ENCODE data around the gene MOSMO. TPM values are rescaled to one million over a fixed set of nuclear protein-coding genes. Genes with fewer than 3 reads are reported as not detected.

The MOSMO gene
- total RNA-seq, 1 donor from 2014 or later = 14.8 TPM

DNA sequence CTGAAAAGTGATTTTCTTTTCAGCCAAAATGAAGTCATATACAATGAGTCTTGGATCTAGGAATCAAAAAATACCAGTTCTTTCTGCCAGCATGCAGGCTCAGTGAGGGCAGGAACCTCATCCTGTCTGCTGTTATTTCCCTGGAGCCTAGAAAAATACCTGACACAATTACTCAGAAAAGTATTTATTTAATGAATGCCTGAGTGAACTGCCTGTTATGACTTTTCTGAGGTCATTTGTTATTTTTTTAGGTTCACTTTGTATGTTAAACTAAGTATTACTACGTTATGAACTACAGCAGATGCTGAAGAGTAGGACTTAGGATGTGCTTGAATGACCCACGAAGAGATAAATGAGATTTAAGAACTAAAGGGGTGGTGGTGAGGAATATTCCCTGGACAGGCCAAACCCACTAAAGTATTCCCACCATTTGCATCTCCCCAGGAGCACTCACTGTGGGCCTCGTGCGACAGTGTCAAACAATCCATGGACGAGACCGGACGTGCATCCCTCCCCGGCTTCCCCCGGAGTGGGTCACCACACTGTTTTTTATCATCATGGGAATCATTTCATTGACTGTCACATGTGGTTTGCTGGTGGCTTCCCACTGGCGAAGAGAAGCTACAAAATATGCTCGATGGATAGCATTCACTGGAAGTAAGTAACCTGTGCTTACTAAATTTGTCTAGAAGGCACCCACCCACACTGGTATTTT is 67.3 kb downstream of the MOSMO start:
- TF ChIP-seq, protein P1, sequence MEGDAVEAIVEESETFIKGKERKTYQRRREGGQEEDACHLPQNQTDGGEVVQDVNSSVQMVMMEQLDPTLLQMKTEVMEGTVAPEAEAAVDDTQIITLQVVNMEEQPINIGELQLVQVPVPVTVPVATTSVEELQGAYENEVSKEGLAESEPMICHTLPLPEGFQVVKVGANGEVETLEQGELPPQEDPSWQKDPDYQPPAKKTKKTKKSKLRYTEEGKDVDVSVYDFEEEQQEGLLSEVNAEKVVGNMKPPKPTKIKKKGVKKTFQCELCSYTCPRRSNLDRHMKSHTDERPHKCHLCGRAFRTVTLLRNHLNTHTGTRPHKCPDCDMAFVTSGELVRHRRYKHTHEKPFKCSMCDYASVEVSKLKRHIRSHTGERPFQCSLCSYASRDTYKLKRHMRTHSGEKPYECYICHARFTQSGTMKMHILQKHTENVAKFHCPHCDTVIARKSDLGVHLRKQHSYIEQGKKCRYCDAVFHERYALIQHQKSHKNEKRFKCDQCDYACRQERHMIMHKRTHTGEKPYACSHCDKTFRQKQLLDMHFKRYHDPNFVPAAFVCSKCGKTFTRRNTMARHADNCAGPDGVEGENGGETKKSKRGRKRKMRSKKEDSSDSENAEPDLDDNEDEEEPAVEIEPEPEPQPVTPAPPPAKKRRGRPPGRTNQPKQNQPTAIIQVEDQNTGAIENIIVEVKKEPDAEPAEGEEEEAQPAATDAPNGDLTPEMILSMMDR (conservative IDR thresholded peaks at IDR 0.05) = no peak
- H3K4me1 Mint-ChIP-seq = peaks cover 15% of the 10 kb centered on the region
- DNase-seq (ENCODE audit: low read depth, low spot score) = no peak
- H3K9me3 Mint-ChIP-seq = no peaks in the 10 kb centered on the region
- no peaks in the 10 kb centered on the region for H3K36me3 Mint-ChIP-seq (ENCODE audit: low read depth)
- H3K4me3 Mint-ChIP-seq = no peak overlapping the region
- no peak overlapping the region for H3K27ac Mint-ChIP-seq (ENCODE audit: unreplicated experiment)
- H3K27me3 Mint-ChIP-seq (ENCODE audit: low read depth) = no peaks in the 10 kb centered on the region

DNA sequence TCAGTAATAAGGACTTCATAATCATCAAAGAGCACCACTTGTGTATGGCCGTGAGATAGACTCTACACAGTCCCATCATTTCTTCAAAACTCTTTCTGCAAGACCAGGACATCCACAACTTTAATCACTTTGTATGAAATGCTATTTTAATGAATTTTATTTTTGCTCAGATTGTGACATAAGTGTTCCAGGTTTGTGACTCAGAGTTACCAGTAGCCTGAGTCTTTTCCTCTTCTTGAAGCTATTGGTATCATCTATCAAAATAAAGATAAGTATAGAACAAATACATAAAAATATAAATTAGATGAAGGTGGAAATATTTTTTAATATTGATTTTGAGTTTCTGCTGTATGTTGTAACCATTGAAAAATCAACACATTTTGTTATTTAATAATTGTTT is 67.9 kb downstream of the MOSMO start:
- H3K4me1 Mint-ChIP-seq = peaks cover 15% of the 10 kb centered on the region
- H3K36me3 Mint-ChIP-seq (ENCODE audit: low read depth) = no peaks in the 10 kb centered on the region
- H3K4me3 Mint-ChIP-seq = no peak overlapping the region
- H3K9me3 Mint-ChIP-seq = no peaks in the 10 kb centered on the region
- no peak for DNase-seq (ENCODE audit: low read depth, low spot score)
- H3K27ac Mint-ChIP-seq (ENCODE audit: unreplicated experiment) = no peak overlapping the region
- TF ChIP-seq, protein P1 (conservative IDR thresholded peaks at IDR 0.05) = no peak
- H3K27me3 Mint-ChIP-seq (ENCODE audit: low read depth) = no peaks in the 10 kb centered on the region

- no peaks in the 10 kb centered on the region for H3K36me3 Mint-ChIP-seq (ENCODE audit: low read depth)
- no peaks in the 10 kb centered on the region for H3K27me3 Mint-ChIP-seq (ENCODE audit: low read depth)
- H3K9me3 Mint-ChIP-seq = no peaks in the 10 kb centered on the region
- H3K27ac Mint-ChIP-seq (ENCODE audit: unreplicated experiment) = no peak overlapping the region
- H3K4me3 Mint-ChIP-seq = no peak overlapping the region
- TF ChIP-seq, protein P1 (conservative IDR thresholded peaks at IDR 0.05) = peak; percentile 92
- H3K4me1 Mint-ChIP-seq = peaks cover 13% of the 10 kb centered on the region
- DNase-seq (ENCODE audit: low read depth, low spot score) = peak; percentile 69
Measured at GRCh38 chr16:22077700-22078313, 69.9 kb downstream of the MOSMO start.

GRCh38 chr16:22078656-22079055 is 70.7 kb downstream of the MOSMO start:
- H3K27me3 Mint-ChIP-seq (ENCODE audit: low read depth) = no peaks in the 10 kb centered on the region
- TF ChIP-seq, protein P1 (conservative IDR thresholded peaks at IDR 0.05) = no peak
- no peaks in the 10 kb centered on the region for H3K9me3 Mint-ChIP-seq
- H3K4me1 Mint-ChIP-seq = peaks cover 5% of the 10 kb centered on the region
- H3K4me3 Mint-ChIP-seq = no peak overlapping the region
- DNase-seq (ENCODE audit: low read depth, low spot score) = no peak
- no peaks in the 10 kb centered on the region for H3K36me3 Mint-ChIP-seq (ENCODE audit: low read depth)
- no peak overlapping the region for H3K27ac Mint-ChIP-seq (ENCODE audit: unreplicated experiment)

DNA sequence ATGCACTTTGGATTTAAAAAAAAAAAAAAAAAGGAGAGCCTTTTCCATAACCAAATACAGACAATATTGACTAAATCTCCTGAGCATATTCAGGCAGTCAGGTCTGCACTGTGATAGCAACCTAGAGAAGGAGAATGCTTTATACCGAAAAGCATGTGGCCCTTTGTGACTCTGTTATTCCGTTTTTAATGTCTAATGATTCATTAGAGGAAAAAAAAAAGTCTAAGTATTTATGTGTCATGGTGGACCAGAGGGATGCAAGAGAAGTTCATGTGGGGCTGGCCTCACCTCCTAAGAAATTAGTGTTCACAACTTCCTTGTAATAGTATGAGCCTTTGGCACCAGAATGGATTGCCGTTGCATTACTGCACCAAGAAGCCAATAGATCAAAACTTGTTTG is 73.1 kb downstream of the MOSMO start:
- Mint-ChIP-seq H3K27me3 (ENCODE audit: low read depth) (no peaks in the 10 kb centered on the region), H3K9me3 (no peaks in the 10 kb centered on the region), H3K36me3 (ENCODE audit: low read depth) (peaks cover 2% of the 10 kb centered on the region), H3K4me3 (no peak overlapping the region), H3K27ac (ENCODE audit: unreplicated experiment) (no peak overlapping the region), H3K4me1 (no peaks in the 10 kb centered on the region)
- no peak for DNase-seq (ENCODE audit: low read depth, low spot score)
- TF ChIP-seq, protein P1 (conservative IDR thresholded peaks at IDR 0.05) = no peak
